ENCODE measurements around the gene ATP13A3.
A peak's percentile ranks its signal among the peaks of the same experiment; 100 is the strongest.
"Not testable (repeated sequence)": the region's sequence is repeated elsewhere in the genome, so short reads cannot be mapped to it uniquely, and the experiment has no call there.

The ATP13A3 gene

GRCh38 chr3:194483850-194484249 lies 3.0 kb downstream of the ATP13A3 start:
- no peak for TF ChIP-seq CTCF (IDR thresholded peaks at IDR 0.05; ENCODE audit: low read depth, low read length)
- peak overlapping the region in 1 of 2 donors; percentile 86 for H3K4me3 ChIP-seq (replicated peaks in 1 of 2; ENCODE audit: low read depth in 2 of 2, low read length in 2 of 2)
- no peak for DNase-seq (ENCODE audit: low read depth in 2 of 2)

- peak overlapping the region in 1 of 2 donors; percentile 86 for H3K4me3 ChIP-seq (replicated peaks in 1 of 2; ENCODE audit: low read depth in 2 of 2, low read length in 2 of 2)
- DNase-seq (ENCODE audit: low read depth in 2 of 2), result not testable (repeated sequence)
These were observed 4.0 kb downstream of the ATP13A3 start for GRCh38 chr3:194482830-194483229.

- DNase-seq (ENCODE audit: low read depth in 2 of 2), result peak in 1 of 2 donors; percentile 48
- no peak for TF ChIP-seq CTCF (IDR thresholded peaks at IDR 0.05; ENCODE audit: low read depth, low read length)
These were observed 4.6 kb downstream of the ATP13A3 start for GRCh38 chr3:194482196-194482593.

GRCh38 chr3:194481525-194482195 lies 5.1 kb downstream of the ATP13A3 start:
- no peak for DNase-seq (ENCODE audit: low read depth in 2 of 2)
- H3K4me3 ChIP-seq (replicated peaks in 1 of 2; ENCODE audit: low read depth in 2 of 2, low read length in 2 of 2), result no peak overlapping the region
- TF ChIP-seq CTCF (IDR thresholded peaks at IDR 0.05; ENCODE audit: low read depth, low read length), result no peak

More at GRCh38 chr3:194482196-194482593, 4.6 kb downstream of the ATP13A3 start:
- no peak overlapping the region for H3K4me3 ChIP-seq (replicated peaks in 1 of 2; ENCODE audit: low read depth in 2 of 2, low read length in 2 of 2)

- no peak for TF ChIP-seq CTCF (IDR thresholded peaks at IDR 0.05; ENCODE audit: low read depth, low read length)
- H3K4me3 ChIP-seq (replicated peaks in 1 of 2; ENCODE audit: low read depth in 2 of 2, low read length in 2 of 2), result no peak overlapping the region
- DNase-seq (ENCODE audit: low read depth in 2 of 2), result peak; percentile 71 to 79
These were observed 5.7 kb downstream of the ATP13A3 start for GRCh38 chr3:194481103-194481502.

GRCh38 chr3:194476784-194477183 lies 10.0 kb downstream of the ATP13A3 start:
- no peak overlapping the region for H3K4me3 ChIP-seq (replicated peaks in 1 of 2; ENCODE audit: low read depth in 2 of 2, low read length in 2 of 2)
- TF ChIP-seq CTCF (IDR thresholded peaks at IDR 0.05; ENCODE audit: low read depth, low read length), result no peak
- DNase-seq (ENCODE audit: low read depth in 2 of 2), result no peak

- DNase-seq (ENCODE audit: low read depth in 2 of 2), result peak in 1 of 2 donors; percentile 55
- no peak for TF ChIP-seq CTCF (IDR thresholded peaks at IDR 0.05; ENCODE audit: low read depth, low read length)
- H3K4me3 ChIP-seq (replicated peaks in 1 of 2; ENCODE audit: low read depth in 2 of 2, low read length in 2 of 2), result no peak overlapping the region
These were observed 10.8 kb downstream of the ATP13A3 start for GRCh38 chr3:194475978-194476377.
